GM19324 (cell line): ENCODE data around the gene EFHD1.
A peak's percentile ranks its signal among the peaks of the same experiment; 100 is the strongest.
"Not testable (repeated sequence)": the region's sequence is repeated elsewhere in the genome, so short reads cannot be mapped to it uniquely, and the experiment has no call there.

Source experiments
- ATAC-seq: cut with Tn5 transposase; IDR thresholded peaks from one replicate; pipeline ENCODE4 v1.9.1; 2021; ENCODE audit warnings: mild to moderate bottlenecking, moderate library complexity; ENCODE audit not compliant: unreplicated experiment, low FRiP score

EFHD1 gene

DNA sequence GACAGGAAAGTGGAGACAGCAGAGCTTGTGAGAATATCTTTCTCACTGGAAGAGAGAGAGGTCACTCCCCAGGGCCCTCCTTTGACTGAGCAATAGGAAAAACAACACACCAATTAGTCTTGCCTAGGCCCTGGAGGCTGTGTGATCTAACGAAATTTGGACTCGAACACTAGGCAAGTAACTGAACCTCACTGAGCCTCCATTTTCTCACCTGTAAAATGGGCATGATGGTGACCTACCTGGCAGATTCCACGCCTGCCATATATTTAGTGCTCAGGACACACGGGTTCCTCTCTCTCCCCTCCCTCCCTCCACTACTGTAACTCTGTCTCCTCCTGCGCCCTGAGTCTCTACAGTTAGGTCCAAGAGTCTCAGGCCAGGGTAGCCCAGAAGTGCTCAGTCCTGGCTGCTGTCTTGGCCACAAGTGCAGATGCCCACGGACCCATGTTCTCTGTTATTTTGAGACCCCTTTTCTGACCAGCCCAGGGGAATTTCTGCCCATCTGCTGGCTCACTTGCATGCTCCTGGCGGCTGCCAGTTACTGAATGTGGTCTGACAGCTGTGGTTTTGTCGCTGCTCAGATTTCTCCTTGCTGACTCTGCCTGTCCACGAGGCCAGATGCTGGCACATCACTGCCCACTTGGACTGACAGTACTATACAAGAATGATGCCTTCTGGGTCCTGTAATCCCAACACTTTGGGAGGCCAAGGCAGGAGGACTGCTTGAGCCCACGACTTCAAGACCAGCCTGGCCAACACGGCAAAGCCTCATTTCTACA lies 54.2 kb downstream of the EFHD1 start:
- no peak for ATAC-seq

DNA sequence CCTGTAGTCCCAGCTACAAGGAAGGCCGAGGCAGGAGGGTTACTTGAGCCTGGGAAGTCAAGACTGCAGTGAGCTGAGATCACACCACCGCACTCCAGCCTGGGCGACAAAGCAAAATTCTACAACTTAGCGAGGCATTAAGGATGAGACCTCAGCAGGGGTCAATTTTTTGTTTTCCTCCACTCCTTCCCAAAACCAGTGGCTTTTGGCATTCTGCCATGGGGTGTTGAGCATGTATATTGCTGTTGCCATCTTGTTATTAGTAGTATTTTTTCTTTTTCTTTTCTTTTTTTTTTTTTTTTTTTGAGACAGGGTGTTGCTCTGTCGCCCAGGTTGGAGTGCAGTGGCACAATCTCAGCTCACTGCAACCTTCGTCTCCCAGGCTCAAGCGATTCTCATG lies 54.8 kb downstream of the EFHD1 start:
- ATAC-seq = no peak

DNA sequence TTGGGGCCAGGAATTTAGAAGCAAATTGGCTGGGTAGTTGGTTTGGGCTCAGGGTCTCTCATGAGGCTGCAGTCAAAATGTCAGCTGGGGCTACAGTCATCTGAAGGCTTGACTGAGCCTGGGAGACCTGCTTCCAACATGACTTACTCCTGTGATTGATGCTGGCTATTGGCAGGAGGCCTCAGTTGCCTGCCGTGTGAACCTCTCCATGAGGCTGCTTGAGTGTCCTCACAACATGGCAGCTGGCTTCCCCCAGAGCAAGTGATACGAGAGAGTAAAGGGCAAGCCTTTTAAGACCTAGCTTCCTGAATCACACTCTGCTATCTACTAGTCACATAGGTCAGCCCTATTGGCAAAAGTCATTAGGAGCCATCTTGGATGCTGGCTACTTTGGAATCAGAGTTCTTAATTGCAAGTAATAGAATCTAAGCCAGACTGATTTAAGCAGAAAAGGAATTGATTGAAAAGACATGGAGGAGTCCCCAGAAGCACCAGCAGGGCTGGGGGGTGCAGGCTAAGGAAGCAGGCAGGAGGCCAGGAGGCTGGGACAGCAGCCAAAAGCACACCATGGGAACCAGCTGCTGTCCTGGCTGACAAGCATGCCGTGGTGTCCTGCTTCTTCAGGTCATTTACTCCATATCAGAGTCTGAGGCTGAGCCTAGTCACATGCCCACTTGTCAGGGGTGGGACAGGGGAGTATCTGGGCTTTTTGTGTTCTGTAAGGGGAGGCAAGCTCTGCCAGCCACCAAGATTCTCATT lies 55.9 kb downstream of the EFHD1 start:
- ATAC-seq = no peak

DNA sequence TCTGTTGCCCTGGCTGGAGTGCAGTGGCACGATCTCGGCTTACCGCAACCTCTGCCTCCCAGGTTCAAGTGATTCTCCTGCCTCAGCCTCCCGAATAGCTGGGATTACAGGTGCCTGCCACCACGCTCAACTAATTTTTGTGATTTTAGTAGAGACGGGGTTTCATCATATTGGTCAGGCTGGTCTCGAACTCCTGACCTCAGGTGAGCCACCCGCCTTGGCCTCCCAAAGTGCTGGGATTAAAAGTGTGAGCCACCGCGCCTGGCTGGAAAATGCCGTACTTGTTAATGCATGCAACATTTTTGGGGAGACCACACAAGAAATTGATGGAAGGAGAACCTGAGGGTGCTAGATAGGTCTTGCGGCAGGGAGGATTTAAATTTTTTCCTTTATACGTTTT lies 57.7 kb downstream of the EFHD1 start:
- not testable (repeated sequence) for ATAC-seq

DNA sequence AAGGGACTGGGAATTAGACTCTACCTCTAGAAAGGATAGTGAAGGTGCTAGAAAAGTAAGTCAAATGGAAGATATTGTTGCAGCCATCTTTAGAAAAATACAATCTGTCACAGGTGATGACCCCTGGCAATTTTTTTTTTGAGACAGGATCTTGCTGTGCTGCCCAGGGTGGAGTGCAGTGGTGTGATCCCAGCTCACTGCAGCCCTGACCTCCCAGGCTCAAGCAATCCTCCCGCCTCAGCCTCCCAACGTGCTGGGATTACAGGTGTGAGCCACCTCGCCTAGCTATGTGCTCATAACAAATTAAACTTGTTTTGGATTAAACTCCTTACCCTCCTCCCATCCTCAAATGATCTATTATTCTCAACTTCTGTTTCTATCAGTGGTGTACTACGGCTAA lies 59.9 kb downstream of the EFHD1 start:
- no peak for ATAC-seq

DNA sequence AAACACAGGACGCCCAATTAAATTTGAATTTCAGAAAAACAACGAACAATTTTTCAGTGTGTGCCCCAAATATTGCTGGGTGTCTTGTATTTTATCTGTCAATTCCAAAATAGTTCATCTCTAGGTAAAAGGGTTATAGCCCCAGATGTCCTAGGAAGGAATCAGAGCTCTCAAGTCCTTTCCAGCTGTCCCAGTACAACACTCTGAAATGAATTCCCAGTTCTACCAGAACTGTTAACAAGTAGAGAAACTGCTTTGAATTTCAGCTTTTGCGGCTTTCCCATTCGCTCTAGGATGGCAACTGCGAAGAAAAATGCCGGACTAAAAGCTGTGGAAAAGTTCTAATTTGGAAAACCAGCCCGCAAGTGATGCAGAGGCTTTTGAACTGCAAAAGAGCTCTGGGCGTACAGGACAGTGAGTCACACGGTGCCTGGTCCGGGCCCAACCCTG lies 63.2 kb downstream of the EFHD1 start:
- ATAC-seq = no peak

DNA sequence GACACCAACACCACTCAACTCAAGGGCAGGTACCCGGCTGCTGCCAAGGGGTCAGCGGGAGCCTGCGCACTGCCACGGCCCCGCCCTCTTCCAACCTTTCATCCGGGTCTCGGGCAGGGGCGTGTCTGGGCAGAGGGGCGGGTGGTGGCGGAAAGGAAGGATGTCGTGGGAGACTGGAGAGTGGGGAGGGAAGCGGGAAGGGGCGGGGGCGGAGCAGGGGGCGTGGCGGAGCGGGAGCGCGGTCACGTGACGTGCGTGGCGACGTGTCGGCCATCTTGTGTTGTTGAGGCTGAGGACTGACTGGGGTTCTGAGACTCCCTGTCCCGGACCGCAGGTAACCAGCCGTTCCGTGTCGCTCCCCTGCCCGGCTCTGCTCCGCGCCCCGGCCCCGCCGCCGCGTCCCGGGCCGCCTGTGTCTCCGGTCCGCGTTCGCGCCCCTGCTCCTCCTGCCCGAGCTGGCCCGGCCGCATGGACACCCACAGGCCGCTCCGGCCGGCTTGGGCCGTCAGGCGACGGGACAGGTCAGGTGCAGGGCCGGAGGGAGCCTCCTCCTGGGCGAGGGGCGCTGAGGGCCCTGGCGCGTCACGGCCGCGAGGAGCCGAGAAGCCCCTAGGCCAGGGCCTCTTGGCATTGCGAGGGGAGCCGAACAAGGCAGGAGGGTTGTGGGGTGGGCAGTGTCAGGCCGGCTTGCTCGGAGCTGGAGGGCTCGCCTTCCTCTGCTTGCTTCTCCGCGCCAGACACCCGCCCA lies 63.8 kb downstream of the EFHD1 start, which contains the start of gene GIGYF2:
Gene GIGYF2 (plus strand): TSS at position 273 of the 748 bp plus-strand sequence. CDS start 37,867 bp downstream, outside the sequence.
- ATAC-seq = peak; percentile 87

DNA sequence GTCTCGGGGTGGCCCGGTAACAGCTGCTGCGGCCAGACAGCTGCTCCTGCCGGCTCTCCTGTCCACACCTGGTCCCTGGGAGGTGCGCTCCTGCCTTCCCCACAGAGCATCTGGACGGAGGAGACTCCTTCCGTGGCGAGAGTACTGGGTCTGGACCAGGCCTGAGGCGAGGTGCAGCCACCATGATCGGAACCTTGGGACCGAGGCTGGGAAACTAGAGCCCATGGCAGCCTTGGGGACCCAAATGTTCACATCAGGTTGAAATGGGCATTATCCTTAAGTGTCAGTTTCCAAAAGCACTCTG lies 64.4 kb downstream of the EFHD1 start:
- ATAC-seq = peak; percentile 16

DNA sequence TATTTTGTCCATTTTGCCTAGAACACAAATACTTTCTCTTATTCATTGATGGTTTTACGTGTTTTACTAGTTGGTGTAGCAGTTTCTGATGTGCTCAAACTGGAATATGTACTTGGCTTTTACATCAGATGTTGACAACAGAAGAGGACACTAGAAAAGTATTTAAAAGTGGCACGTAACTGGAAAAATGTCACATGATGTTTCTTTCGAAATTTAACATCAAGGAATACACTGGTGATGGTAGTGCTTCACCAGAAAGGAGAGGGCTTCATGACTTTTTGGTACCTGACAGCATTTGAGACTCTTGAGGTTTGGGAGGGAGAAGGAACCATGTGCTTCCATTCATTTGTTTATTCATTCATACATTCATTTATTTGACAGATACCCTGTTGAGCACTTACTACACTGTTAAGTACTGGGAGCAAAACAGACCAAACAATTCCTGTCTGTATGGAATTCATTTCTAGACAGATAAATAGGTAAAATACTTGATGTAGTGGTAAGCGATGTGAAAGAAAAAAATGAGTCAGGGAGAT lies 65.2 kb downstream of the EFHD1 start:
- ATAC-seq = no peak

DNA sequence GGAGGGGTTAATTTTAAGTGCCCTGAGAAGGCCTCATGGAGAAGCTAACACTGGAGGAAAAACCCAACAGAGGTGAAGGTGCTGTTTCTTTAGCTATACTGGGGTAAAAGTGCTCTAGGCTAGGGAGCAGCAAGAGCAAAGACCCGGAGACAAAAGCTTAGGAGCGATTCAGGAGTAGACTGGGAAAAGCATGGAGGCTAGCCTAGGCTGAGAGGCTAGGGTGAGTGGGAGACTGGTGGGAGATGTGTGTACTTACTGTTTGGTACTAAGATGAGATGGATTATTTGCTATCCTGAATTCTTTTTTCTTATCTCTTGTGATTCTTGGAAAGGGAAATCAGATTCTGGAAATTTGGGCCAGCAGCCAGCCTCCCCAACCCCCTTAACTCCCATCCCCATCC lies 65.7 kb downstream of the EFHD1 start:
- ATAC-seq = no peak

DNA sequence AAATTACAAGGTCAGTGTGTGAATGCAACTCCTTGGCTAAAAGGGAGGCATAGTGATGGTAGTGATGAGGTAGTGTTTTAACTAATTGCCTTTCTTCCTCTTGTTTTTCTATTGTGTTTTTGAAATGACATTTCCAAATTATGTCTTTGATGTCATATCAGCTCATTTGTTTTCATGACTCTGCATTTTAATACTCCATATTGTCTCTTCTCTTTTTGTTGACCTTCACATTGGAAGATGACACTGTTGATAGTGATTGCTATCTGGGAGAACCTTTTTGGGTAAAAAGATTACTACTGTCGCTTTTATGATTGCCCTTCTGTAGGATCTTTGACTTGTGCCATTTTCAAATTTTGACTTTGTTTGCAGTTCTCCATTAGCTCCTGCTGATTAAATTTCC lies 66.8 kb downstream of the EFHD1 start:
- no peak for ATAC-seq

DNA sequence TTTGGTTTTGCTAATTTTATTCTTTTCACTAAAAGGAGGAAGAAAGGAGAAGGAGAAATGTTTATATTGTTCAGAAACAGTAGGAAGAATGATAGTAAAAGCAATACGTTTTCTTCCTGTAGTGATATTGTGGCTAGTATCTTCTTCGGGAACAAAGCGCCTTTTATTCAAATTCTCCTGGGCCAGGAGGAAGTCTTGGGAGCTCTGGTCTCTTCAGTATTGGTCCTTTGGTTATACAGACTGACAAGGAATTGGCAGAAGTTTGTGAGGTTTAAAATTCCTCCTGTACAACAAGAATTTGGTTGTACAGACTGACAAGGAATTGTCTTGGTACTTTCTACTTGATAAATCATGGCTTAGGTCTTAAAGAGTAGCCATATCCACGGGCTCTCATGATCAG lies 73.7 kb downstream of the EFHD1 start:
- ATAC-seq = no peak

DNA sequence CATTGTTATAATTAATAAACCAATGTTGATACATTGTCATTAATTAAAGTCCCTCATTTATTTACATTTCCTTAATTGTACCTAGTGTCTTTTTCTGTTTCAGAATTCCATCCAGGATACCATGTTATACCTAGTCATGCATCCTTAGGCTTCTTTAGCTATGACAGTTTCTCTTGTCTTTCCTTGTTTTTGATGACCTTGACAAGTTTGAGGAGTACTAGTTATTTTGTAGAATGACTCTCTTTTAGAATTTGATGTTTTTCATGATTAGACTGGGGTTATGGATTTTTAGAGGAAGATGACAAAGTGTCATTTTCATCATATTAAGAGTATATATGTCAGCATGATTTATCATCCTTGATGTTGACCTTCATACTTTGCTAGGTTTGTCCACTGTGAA lies 80.1 kb downstream of the EFHD1 start:
- no peak for ATAC-seq

DNA sequence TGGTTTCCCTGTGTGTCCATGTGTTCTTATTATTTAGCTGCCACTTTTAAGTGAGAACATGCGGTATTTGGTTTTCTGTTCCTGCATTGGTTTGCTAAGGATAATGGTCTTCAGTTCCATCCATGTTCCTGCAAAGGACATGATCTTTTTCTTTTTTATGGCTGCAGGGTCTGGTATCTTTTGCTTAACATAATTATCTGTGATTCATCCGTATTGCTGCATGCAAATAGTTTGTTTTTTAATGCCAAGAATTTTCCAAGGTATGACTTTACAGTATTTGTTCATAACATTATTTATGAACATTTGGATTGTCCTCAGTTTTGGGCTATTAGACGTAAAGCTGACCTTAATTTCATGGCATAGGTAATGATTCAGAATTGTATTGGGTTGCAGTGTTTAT lies 81.6 kb downstream of the EFHD1 start:
- no peak for ATAC-seq

DNA sequence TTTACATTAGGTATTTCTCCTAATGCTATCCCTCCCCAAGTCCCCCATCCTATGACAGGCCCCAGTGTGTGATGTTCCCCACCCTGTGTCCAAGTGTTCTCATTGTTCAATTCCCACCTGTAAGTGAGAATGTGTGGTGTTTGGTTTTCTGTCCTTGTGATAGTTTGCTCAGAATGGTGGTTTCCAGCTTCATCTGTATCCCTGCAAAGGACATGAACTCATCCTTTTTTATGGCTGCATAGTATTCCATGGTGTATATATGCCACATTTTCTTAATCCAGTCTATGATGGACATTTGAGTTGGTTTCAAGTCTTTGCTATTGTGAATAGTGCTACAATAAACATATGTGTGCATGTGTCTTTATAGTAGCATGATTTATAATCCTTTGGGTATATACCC lies 86.7 kb downstream of the EFHD1 start:
- not testable (repeated sequence) for ATAC-seq

DNA sequence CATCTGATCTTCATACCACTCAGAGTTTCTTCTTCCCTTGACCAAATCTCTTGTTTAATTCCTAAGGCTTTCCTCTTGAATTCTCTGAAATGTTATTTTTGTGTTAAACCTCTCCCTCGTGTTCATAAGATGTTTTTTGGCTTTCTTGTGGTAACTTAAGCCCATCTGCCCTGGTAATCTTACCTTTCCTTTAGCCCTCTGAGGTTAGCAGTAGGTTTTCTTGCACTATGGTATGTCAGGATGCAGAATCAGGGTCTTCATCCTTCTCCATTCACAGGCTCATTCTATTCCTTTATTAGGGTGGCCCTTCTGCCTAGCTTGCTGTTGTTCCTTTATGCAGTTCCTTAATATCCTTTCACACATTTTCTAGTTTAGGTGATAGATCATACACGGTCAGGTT lies 87.9 kb downstream of the EFHD1 start:
- no peak for ATAC-seq

DNA sequence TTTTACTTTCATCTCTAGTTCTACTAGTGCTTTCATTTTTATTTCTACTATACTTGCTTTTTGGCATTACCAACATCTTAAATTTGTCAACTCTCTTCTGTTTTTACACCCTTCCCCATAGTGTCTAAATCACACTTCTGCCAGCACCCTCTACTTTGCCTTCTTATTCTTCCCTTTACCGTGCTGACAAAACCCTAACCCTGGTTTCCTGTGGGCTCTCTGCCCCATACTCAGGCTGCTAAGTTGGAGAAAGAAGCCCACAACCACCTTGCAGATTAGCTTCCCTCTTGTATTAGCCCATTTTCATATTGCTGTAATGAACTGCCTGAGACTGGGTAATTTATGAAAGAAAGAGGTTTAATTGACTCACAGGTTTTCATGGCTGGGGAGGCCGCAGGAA lies 88.5 kb downstream of the EFHD1 start:
- ATAC-seq = no peak

DNA sequence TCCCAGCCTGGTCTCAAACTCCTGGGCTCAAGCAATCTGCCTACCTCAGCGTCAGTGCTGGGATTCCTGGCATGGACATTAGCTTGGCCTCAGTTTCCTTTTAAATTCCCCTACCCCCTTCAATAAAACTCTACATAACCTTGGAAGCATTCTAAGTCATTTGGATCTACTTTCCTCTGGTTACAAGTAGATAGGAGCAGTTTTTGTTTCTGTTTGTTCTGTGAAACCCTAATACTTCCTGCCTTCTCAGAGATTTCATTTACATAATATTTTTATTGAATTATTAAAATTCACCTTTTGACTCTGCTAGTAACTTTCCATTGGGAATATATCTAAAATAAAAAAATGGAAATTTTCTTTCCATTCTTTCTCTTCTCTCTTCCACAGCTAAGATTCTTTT lies 89.6 kb downstream of the EFHD1 start:
- no peak for ATAC-seq

DNA sequence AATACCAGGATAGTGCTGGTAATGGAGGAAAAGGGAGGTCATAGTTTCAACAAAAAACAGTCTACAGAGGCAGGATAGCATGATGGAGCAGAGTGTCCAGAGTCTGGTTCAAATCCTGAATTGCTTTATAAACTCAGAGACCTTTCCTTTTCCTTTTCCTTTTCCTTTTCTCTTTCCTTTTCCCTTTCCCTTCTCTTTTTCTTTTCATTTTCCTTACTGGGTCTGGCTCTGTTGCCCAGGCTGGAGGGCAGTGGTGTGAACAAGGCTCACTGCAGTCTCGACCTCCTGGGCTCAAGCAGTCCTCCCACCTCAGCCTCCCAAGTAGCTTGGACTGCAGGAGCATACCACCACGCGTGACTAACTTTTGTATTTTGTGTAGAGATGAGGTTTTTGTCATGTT lies 95.4 kb downstream of the EFHD1 start:
- ATAC-seq = no peak

DNA sequence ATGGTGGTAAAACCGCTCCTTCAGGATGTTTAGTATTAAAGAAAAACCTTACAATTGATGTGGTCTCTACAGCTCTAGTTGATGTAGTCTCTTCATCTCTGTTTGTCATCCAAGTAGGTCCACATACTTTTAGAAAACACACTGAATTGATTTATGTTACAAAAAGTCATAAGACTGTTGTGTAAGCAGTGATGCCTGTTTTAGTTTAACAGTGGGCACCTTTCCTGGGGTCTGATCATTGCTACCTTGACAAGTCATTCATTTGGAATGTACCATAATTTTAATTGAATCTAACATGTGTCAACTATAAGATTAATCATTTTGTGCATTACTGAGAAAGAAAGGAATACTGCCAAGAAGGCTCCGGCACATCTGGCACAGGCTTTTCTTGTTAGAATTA lies 98.1 kb downstream of the EFHD1 start:
- no peak for ATAC-seq
